GM19467 (cell line): ENCODE data around the gene IQGAP2.
"Not testable (repeated sequence)": the region's sequence is repeated elsewhere in the genome, so short reads cannot be mapped to it uniquely, and the experiment has no call there.

Experiments
- ATAC-seq: cut with Tn5 transposase; IDR thresholded peaks from one replicate; pipeline ENCODE4 v1.9.1; 2021; ENCODE audit warnings: mild to moderate bottlenecking, moderate library complexity; ENCODE audit not compliant: unreplicated experiment

IQGAP2 gene

GRCh38 chr5:76493190-76493837 is 90.2 kb downstream of the IQGAP2 start:
- no peak for ATAC-seq

- no peak for ATAC-seq
These were observed 91.1 kb downstream of the IQGAP2 start for GRCh38 chr5:76494201-76494600.

- ATAC-seq = no peak
These were observed 92.8 kb downstream of the IQGAP2 start for GRCh38 chr5:76495870-76496269.

GRCh38 chr5:76497065-76497460 is 94.0 kb downstream of the IQGAP2 start:
- ATAC-seq = no peak

- no peak for ATAC-seq
These were observed 95.1 kb downstream of the IQGAP2 start for GRCh38 chr5:76497986-76498717.

GRCh38 chr5:76499507-76500161 is 96.5 kb downstream of the IQGAP2 start:
- no peak for ATAC-seq

GRCh38 chr5:76500633-76501393 is 97.7 kb downstream of the IQGAP2 start:
- ATAC-seq = no peak

- ATAC-seq = no peak
These were observed 100.8 kb downstream of the IQGAP2 start for GRCh38 chr5:76503929-76504328.

GRCh38 chr5:76504901-76505564 is 101.9 kb downstream of the IQGAP2 start:
- ATAC-seq = no peak

GRCh38 chr5:76513476-76513875 is 110.4 kb downstream of the IQGAP2 start:
- ATAC-seq = no peak

- ATAC-seq = no peak
These were observed 111.2 kb downstream of the IQGAP2 start for GRCh38 chr5:76514292-76514691.

GRCh38 chr5:76514713-76515112 is 111.6 kb downstream of the IQGAP2 start:
- no peak for ATAC-seq

- no peak for ATAC-seq
These were observed 114.2 kb downstream of the IQGAP2 start for GRCh38 chr5:76517334-76517733.

- ATAC-seq = not testable (repeated sequence)
These were observed 115.2 kb downstream of the IQGAP2 start for GRCh38 chr5:76518246-76518645.

- peak; percentile 83 for ATAC-seq
These were observed 118.2 kb downstream of the IQGAP2 start for GRCh38 chr5:76521240-76521758.

- no peak for ATAC-seq
These were observed 119.2 kb downstream of the IQGAP2 start for GRCh38 chr5:76522103-76522935.

GRCh38 chr5:76524101-76524835 is 121.2 kb downstream of the IQGAP2 start:
- ATAC-seq = no peak

GRCh38 chr5:76524868-76525267 is 121.8 kb downstream of the IQGAP2 start:
- no peak for ATAC-seq

GRCh38 chr5:76525956-76526355 is 122.9 kb downstream of the IQGAP2 start:
- ATAC-seq = no peak
